Ascending aorta (tissue), 2 donors: ENCODE data around the gene NUMBL. TPM values are rescaled to one million over a fixed set of nuclear protein-coding genes. Genes with fewer than 3 reads are reported as not detected.

Source experiments
- DNase-seq, 2 donors: peaks; one replicate each; pipeline ENCODE4 v3.0.0-alpha.2; 2019; ENCODE audit warnings: low spot score in 2 of 2
- H3K27ac ChIP-seq, 2 donors: fragments of 200-600 bp; sonication (generic); one replicate each; pipeline ENCODE4 v1.5.1; 2016 to 2017; ENCODE audit warnings: mild to moderate bottlenecking in 1 of 2
- H3K27me3 ChIP-seq: fragments of 200-600 bp; sonication (generic); one replicate; pipeline ENCODE4 v1.5.1; 2017
- H3K36me3 ChIP-seq, 2 donors: fragments of 200-600 bp; sonication (generic); one replicate each; pipeline ENCODE4 v1.5.1; 2016
- H3K4me1 ChIP-seq, 2 donors: fragments of 200-600 bp; sonication (generic); one replicate each; pipeline ENCODE4 v1.5.1; 2016 to 2017; ENCODE audit warnings: mild to moderate bottlenecking in 1 of 2
- H3K4me3 ChIP-seq, 2 donors: fragments of 200-600 bp; sonication (generic); one replicate each; pipeline ENCODE4 v1.5.1; 2016 to 2017; ENCODE audit warnings: mild to moderate bottlenecking in 1 of 2
- H3K9me3 ChIP-seq, 2 donors: fragments of 200-600 bp; sonication (generic); one replicate each; pipeline ENCODE4 v1.5.1; 2016
- CTCF ChIP-seq, 3 experiments: fragments of 200-600 bp in 2 of 3; fragments of 450-650 bp in 1 of 3; sonication (generic) in 2 of 3; IDR thresholded peaks; one replicate each; pipeline ENCODE4 v1.5.1; 2016 to 2019; ENCODE audit warnings: antibody characterized with exemption in 3 of 3, mild to moderate bottlenecking in 1 of 3, moderate library complexity in 1 of 3
- intact Hi-C: fragments of 100-400 bp; cut with DNase I; formaldehyde crosslinking; loops from one replicate; pipeline ENCODE4 v1.15.1; 2023
- total RNA-seq: library from RNA; depleted of rRNA; stranded (reverse); fragments of >200 nt; gene quantifications from one replicate; pipeline ENCODE4 v1.1.0, GENCODE V29; 2016

NUMBL gene
- total RNA-seq, result 360 TPM

- H3K27ac ChIP-seq, result peak within 1 kb of the TSS; percentile 89 to 93
- no peaks in the 10 kb centered on the region for H3K9me3 ChIP-seq
- DNase-seq, result no peak
- peaks cover 6 to 24% of the 10 kb centered on the region in 2 donors for H3K4me1 ChIP-seq
- intact Hi-C loops, result loop anchor here (1.0 to 5.0 kb wide), 5 partner anchors 25 to 247 kb away; partner anchors contain the start of gene ACTMAP
- H3K4me3 ChIP-seq, result peak within 1 kb of the TSS; percentile 84 to 86
- H3K27me3 ChIP-seq, result no peaks in the 10 kb centered on the region
- peaks cover 16 to 27% of the 10 kb centered on the region in 2 donors for H3K36me3 ChIP-seq
- TF ChIP-seq CTCF (IDR thresholded peaks at IDR 0.05), result no peak
Observed at GRCh38 chr19:40690050-40690692, at the start of gene NUMBL. NUMBL (minus strand) TSS chr19:40690651; CDS start chr19:40690483, 168 bp downstream.

GRCh38 chr19:40739030-40739839, 48.8 kb upstream of the NUMBL start:
- Histone ChIP-seq H3K4me1 (peaks cover 6 to 11% of the 10 kb centered on the region in 2 donors), H3K27ac (peak overlapping the region; percentile 66 to 75), H3K9me3 (no peaks in the 10 kb centered on the region), H3K36me3 (peaks cover 57% of the 10 kb centered on the region in 2 donors), H3K4me3 (no peak overlapping the region), H3K27me3 (no peaks in the 10 kb centered on the region)
- intact Hi-C loops, result no loop called here
- TF ChIP-seq CTCF (IDR thresholded peaks at IDR 0.05), result no peak
- no peak for DNase-seq

- no peak overlapping the region for H3K4me3 ChIP-seq
- no peak overlapping the region for H3K27ac ChIP-seq
- peaks cover 75 to 77% of the 10 kb centered on the region in 2 donors for H3K36me3 ChIP-seq
Observed at GRCh38 chr19:40737102-40737644, 46.7 kb upstream of the NUMBL start.

GRCh38 chr19:40736661-40737060, 46.2 kb upstream of the NUMBL start:
- Histone ChIP-seq H3K4me3 (no peak overlapping the region), H3K27ac (no peak overlapping the region), H3K9me3 (no peaks in the 10 kb centered on the region), H3K27me3 (no peaks in the 10 kb centered on the region), H3K4me1 (peaks cover 6 to 11% of the 10 kb centered on the region in 2 donors), H3K36me3 (peaks cover 77 to 83% of the 10 kb centered on the region in 2 donors)
- DNase-seq, result no peak
- no peak for TF ChIP-seq CTCF (IDR thresholded peaks at IDR 0.05)
- intact Hi-C loops, result no loop called here

More at GRCh38 chr19:40737102-40737644, 46.7 kb upstream of the NUMBL start:
- TF ChIP-seq CTCF (IDR thresholded peaks at IDR 0.05), result no peak
- DNase-seq, result no peak
- Histone ChIP-seq H3K27me3 (no peaks in the 10 kb centered on the region), H3K4me1 (peaks cover 6 to 11% of the 10 kb centered on the region in 2 donors), H3K9me3 (no peaks in the 10 kb centered on the region)
- intact Hi-C loops, result no loop called here

GRCh38 chr19:40735013-40735771, 44.7 kb upstream of the NUMBL start:
- Histone ChIP-seq H3K36me3 (peaks cover 88 to 91% of the 10 kb centered on the region in 2 donors), H3K4me3 (no peak overlapping the region), H3K27ac (no peak overlapping the region), H3K9me3 (no peaks in the 10 kb centered on the region), H3K27me3 (no peaks in the 10 kb centered on the region), H3K4me1 (peaks cover 2% of the 10 kb centered on the region in 2 donors)
- DNase-seq, result no peak
- intact Hi-C loops, result no loop called here
- no peak for TF ChIP-seq CTCF (IDR thresholded peaks at IDR 0.05)
